Measurements from ENCODE around the gene NPRL2.

- TF ChIP-seq GABPA (IDR thresholded peaks at IDR 0.05; ENCODE audit: borderline replicate concordance, insufficient read depth, low read length) (no peak), CTCF (IDR thresholded peaks at IDR 0.05; ENCODE audit: control extremely low read depth in 1 of 3, insufficient read depth in 1 of 3, low read depth in 1 of 3, low read length in 3 of 3) (no peak), SP1 (IDR thresholded peaks at IDR 0.05; ENCODE audit: low read depth, low read length) (no peak), EP300 (IDR thresholded peaks at IDR 0.05; ENCODE audit: borderline replicate concordance in 1 of 2, low read depth in 2 of 2, low read length in 2 of 2) (no peak), EZH2 (IDR thresholded peaks at IDR 0.05; ENCODE audit: low read depth, low read length, severe bottlenecking) (no peak), CHD2 (IDR thresholded peaks at IDR 0.05; ENCODE audit: low read length) (no peak), POLR2AphosphoS5 (IDR thresholded peaks at IDR 0.05; ENCODE audit: low read depth, low read length) (no peak), NRF1 (IDR thresholded peaks at IDR 0.05; ENCODE audit: low read depth, low read length) (no peak), POLR2A (IDR thresholded peaks at IDR 0.05; ENCODE audit: control extremely low read depth in 1 of 2, low read depth in 2 of 2, low read length in 2 of 2) (no peak), SRF (IDR thresholded peaks at IDR 0.05; ENCODE audit: low read depth, low read length) (no peak), RFX5 (IDR thresholded peaks at IDR 0.05; ENCODE audit: borderline replicate concordance, low read depth, low read length) (no peak)
These were observed 6.9 kb upstream of the NPRL2 start for GRCh38 chr3:50357481-50357880.

All from H1 (cell line).